ENCODE data around the gene TRIM66. TPM values are rescaled to one million over a fixed set of nuclear protein-coding genes. Genes with fewer than 3 reads are reported as not detected.

The TRIM66 gene
- total RNA-seq, 1 donor = 4.3 TPM

DNA sequence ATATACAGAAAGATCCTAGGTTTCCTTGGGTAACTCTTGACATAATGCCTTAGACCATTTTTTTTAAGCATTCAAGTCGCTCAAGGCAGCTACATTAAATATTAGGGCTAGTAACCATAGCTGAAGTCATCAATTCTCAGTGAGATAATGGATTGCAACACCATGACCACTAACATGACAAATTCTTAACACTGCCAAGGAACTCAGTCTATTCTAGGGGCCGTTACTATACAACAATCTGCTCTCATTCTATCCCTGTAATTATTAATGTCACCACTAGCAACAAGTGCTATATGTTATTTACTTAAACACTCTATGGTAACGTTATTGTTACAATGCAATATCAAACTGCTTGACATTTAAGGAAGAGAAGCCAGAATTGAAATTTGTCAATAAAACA, 85.3 kb downstream of the TRIM66 start:
- no peak overlapping the region for H3K4me3 ChIP-seq (ENCODE audit: low read depth, low read length)
- DNase-seq (ENCODE audit: low read depth) = peak; percentile 37

GRCh38 chr11:8596504-8597046, 85.9 kb downstream of the TRIM66 start:
- DNase-seq (ENCODE audit: low read depth) = no peak
- TF ChIP-seq, protein P1, sequence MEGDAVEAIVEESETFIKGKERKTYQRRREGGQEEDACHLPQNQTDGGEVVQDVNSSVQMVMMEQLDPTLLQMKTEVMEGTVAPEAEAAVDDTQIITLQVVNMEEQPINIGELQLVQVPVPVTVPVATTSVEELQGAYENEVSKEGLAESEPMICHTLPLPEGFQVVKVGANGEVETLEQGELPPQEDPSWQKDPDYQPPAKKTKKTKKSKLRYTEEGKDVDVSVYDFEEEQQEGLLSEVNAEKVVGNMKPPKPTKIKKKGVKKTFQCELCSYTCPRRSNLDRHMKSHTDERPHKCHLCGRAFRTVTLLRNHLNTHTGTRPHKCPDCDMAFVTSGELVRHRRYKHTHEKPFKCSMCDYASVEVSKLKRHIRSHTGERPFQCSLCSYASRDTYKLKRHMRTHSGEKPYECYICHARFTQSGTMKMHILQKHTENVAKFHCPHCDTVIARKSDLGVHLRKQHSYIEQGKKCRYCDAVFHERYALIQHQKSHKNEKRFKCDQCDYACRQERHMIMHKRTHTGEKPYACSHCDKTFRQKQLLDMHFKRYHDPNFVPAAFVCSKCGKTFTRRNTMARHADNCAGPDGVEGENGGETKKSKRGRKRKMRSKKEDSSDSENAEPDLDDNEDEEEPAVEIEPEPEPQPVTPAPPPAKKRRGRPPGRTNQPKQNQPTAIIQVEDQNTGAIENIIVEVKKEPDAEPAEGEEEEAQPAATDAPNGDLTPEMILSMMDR (IDR thresholded peaks at IDR 0.05; ENCODE audit: insufficient read depth, low read depth, low read length) = no peak
- no peak overlapping the region for H3K4me3 ChIP-seq (ENCODE audit: low read depth, low read length)

More for the DNA sequence above, 85.3 kb downstream of the TRIM66 start:
- TF ChIP-seq, protein P1 (IDR thresholded peaks at IDR 0.05; ENCODE audit: insufficient read depth, low read depth, low read length) = no peak

DNA sequence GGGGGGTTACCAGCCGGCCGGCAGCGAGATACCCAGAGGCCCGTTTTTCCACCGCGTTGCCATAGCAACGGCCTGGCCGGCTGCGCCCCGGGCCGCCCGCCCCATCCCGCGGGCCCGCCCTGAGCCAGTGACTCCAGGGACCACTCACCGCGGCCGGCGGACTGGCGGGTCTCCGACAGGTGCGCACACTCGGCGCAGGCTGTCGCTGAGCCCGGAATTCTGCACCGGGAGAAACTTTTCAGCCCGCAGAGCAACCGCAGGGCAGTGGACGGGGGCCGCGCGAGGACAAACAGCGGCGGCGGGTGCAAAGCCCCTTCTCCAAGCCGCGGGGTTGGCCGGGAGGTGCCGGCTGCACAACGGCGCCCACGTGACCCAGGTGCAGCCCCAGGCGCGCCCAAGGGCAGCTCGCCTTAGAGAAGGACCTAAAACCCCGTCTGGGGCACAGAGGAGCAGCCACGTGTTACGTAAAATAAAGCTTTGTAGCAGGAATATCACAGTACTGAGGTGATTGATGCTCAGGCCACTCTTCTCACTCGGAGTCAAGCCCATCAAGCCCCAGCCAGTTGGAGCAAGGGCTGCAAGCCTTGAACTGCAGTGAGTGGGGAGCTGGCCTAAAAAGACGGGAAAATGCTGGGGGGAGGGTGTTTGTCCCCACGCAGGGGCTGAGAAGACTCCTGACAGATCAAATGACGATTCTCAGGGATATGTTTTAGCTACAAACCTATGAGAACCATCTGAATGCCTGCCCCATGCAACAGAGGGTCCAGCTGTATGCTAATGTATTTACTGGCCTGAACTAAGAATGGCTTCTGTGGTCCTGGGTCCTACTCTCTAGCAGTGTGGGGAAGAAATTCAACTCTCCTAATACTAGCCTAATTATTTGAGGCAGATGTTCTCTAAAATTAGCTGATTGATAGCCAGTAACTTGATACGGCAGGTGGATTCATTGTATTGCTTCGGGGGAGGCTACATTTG, 88.2 kb downstream of the TRIM66 start, which contains the start of gene STK33:
STK33 (minus strand) TSS at position 294 of the 975 bp plus-strand sequence. CDS start 119,323 bp downstream, outside the sequence.
- TF ChIP-seq, protein P1 (IDR thresholded peaks at IDR 0.05; ENCODE audit: insufficient read depth, low read depth, low read length) = no peak
- DNase-seq (ENCODE audit: low read depth) = no peak
- peak within 1 kb of the TSS; percentile 55 for H3K4me3 ChIP-seq (ENCODE audit: low read depth, low read length)

- H3K4me3 ChIP-seq (ENCODE audit: low read depth, low read length) = peak overlapping the region; percentile 55
- TF ChIP-seq, protein P1 (IDR thresholded peaks at IDR 0.05; ENCODE audit: insufficient read depth, low read depth, low read length) = no peak
- DNase-seq (ENCODE audit: low read depth) = no peak
These were observed 89.0 kb downstream of the TRIM66 start for GRCh38 chr11:8593455-8593854.

DNA sequence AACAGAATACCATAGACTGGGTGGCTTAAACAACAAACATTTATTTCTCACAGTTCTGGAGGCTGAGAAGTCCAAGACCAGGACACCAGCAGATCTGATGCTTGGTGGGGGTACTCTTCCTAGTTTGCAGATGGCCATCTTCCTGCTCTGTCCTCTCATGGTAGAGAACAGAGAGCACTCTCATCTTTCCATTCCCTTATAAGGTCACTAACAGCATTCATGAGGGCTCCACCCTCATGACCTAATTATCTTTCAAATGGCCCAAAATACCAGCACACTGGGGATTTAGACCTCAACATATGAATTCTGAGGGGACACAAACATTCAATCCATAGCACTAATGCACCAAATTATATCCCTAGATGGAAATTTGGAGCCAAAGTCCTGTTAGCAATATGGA, 94.5 kb downstream of the TRIM66 start:
- no peak for DNase-seq (ENCODE audit: low read depth)
- no peak overlapping the region for H3K4me3 ChIP-seq (ENCODE audit: low read depth, low read length)
- TF ChIP-seq, protein P1 (IDR thresholded peaks at IDR 0.05; ENCODE audit: insufficient read depth, low read depth, low read length) = no peak

DNA sequence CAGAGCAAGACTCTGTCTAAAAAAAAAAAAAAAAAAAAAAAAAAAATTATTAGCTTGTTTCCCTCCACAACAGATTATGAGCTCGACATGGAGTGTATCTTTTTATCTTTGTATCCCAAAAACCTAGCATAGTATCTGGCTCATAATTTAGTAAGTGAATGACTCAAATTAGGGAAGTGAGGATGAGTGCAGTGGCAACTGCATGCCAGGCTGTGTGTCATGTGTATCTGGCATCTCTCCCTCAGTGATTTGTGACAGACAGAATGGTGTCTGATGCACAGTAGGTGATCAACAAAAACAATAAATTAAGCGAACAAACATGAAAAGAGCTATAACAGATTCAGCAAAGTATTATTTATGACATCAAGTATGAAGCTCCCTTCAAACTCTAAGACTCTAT, 95.7 kb downstream of the TRIM66 start:
- TF ChIP-seq, protein P1 (IDR thresholded peaks at IDR 0.05; ENCODE audit: insufficient read depth, low read depth, low read length) = no peak
- no peak overlapping the region for H3K4me3 ChIP-seq (ENCODE audit: low read depth, low read length)
- DNase-seq (ENCODE audit: low read depth) = no peak
